ENCODE results near the gene WDR5B.

Gene WDR5B

GRCh38 chr3:122365073-122365472 lies 50.8 kb downstream of the WDR5B start:
- no peak for DNase-seq

- no peak for DNase-seq
Observed at GRCh38 chr3:122364490-122364889, 51.4 kb downstream of the WDR5B start.
